Ovary (tissue), 9 donors: ENCODE measurements around the gene TMEM30A. TPM values are rescaled to one million over a fixed set of nuclear protein-coding genes. Genes with fewer than 3 reads are reported as not detected.

Experiments used
- DNase-seq, 5 donors: peaks; one replicate each; pipeline ENCODE4 v3.0.0-alpha.2; 2019 to 2020
- H3K27ac ChIP-seq, 2 donors: fragments of 200-600 bp; one replicate each; pipeline versions ENCODE4 v1.5.1 to v1.8.0; 2019 to 2022
- H3K27me3 ChIP-seq: fragments of 200-600 bp; one replicate; pipeline ENCODE4 v1.8.0; 2022
- H3K36me3 ChIP-seq: fragments of 200-600 bp; sonication (generic); one replicate; pipeline ENCODE4 v1.5.1; 2019
- H3K4me1 ChIP-seq: one replicate; pipeline ENCODE4 v1.8.1; 2013; ENCODE audit warnings: mild to moderate bottlenecking, moderate library complexity; ENCODE audit not compliant: insufficient read depth
- H3K4me3 ChIP-seq: fragments of 200-600 bp; sonication (generic); one replicate; pipeline ENCODE4 v1.5.1; 2017
- H3K9me3 ChIP-seq, 2 donors: fragments of 200-600 bp in 1 of 2; sonication (generic) in 1 of 2; one replicate each; pipeline versions ENCODE4 v1.5.1 to v1.8.1; 2013 to 2019; ENCODE audit warnings: mild to moderate bottlenecking in 1 of 2, moderate library complexity in 1 of 2
- EP300 ChIP-seq: sonication (generic); formaldehyde crosslinking; IDR thresholded peaks from one replicate; pipeline ENCODE4 v1.6.1; 2017; ENCODE audit warnings: antibody characterized with exemption
- POLR2A ChIP-seq: fragments of 450-650 bp; IDR thresholded peaks from one replicate; pipeline ENCODE4 v1.6.1; 2017; ENCODE audit warnings: antibody characterized with exemption, mild to moderate bottlenecking, moderate library complexity
- WGBS, 3 donors: extraction: QIAGEN DNeasy Blood & Tissue Kit in 1 of 3; methylation state at CpG; one replicate each; pipeline versions ENCODE4 v1.1.5 to v1.1.7; 2013 to 2017; 5-methylcytosine and 5-hydroxymethylcytosine counted together
- intact Hi-C, 4 donors: fragments of 100-400 bp; cut with DNase I; formaldehyde crosslinking; loops; one replicate each; pipeline versions ENCODE4 v1.11.0 to v1.15.1; 2022 to 2023
- polyA plus RNA-seq, 2 donors: library from polyadenylated mRNA; stranded (reverse); fragments of 200-250 nt in 1 of 2; fragments of 350-450 nt in 1 of 2; fragmentation: Illumina TruSeq in 1 of 2; extraction: RNeasy Lipid Tissue Mini Kit (QIAGEN cat#74804) in 1 of 2; gene quantifications; one replicate each; pipeline ENCODE4 v1.2.3, GENCODE V29; 2013 to 2014
- total RNA-seq, 7 donors: library from RNA; depleted of rRNA in 2 of 7; stranded (reverse); fragments of >200 nt in 2 of 7; fragmentation: NEBNext Ultra II Directional in 3 of 7; extraction: Animal tissue kit (Norgen Biotek cat#: 25700) in 3 of 7; gene quantifications; one replicate each; pipeline versions ENCODE4 v1.1.0 to v1.2.4, GENCODE V29; 2016 to 2023
- TF ChIP-seq, protein P1 (sequence below), 3 donors: fragments of 450-650 bp in 2 of 3; fragments of 200-600 bp in 1 of 3; IDR thresholded peaks; one replicate each; pipeline versions ENCODE4 v1.5.1 to v1.8.0; 2016 to 2022; ENCODE audit warnings: antibody characterized with exemption in 3 of 3, mild to moderate bottlenecking in 1 of 3
- donor health status: DM: no; HTN: no; CAD: no; lungs with moderate emphysema.
- donor health status: DM: no; HTN: no; CAD: no.
- donor health status: Bipolar disorder and iron deficiency.
- donor health status: DM: yes; HTN: yes; CAD: no.
- donor health status: DM: no; HTN: no; CAD: no.
- donor health status: DM: yes; HTN: yes; CAD: no.

TMEM30A gene
- total and polyA plus RNA-seq, 9 donors = 46.1 to 88.0 (median 71.1) TPM

DNA sequence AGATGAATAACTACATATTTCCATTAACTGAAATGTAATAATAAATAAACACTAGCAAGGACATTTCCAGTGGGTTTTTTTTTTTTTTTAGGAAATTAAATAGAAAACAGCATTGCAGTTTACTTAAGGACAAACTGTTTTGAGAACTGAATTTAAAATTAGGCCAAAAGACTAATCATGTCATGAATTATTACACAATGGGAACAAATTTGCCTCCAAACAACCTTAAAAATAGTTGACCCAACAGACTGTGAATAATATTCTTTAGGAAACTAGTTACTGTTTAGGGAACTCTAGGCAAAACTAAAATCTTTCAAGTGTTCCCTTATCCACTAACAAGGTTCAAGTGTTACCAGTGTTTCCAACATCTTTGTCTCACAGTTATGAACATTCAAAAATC, 62.3 kb downstream of the TMEM30A start:
- Histone ChIP-seq H3K4me1 (no peaks in the 10 kb centered on the region), H3K27me3 (no peaks in the 10 kb centered on the region), H3K27ac (no peak overlapping the region), H3K4me3 (no peak overlapping the region), H3K9me3 (no peaks in the 10 kb centered on the region), H3K36me3 (no peaks in the 10 kb centered on the region)
- DNase-seq = no peak
- intact Hi-C loops = no loop called here
- TF ChIP-seq, protein P1, sequence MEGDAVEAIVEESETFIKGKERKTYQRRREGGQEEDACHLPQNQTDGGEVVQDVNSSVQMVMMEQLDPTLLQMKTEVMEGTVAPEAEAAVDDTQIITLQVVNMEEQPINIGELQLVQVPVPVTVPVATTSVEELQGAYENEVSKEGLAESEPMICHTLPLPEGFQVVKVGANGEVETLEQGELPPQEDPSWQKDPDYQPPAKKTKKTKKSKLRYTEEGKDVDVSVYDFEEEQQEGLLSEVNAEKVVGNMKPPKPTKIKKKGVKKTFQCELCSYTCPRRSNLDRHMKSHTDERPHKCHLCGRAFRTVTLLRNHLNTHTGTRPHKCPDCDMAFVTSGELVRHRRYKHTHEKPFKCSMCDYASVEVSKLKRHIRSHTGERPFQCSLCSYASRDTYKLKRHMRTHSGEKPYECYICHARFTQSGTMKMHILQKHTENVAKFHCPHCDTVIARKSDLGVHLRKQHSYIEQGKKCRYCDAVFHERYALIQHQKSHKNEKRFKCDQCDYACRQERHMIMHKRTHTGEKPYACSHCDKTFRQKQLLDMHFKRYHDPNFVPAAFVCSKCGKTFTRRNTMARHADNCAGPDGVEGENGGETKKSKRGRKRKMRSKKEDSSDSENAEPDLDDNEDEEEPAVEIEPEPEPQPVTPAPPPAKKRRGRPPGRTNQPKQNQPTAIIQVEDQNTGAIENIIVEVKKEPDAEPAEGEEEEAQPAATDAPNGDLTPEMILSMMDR (IDR thresholded peaks at IDR 0.05) = no peak
- TF ChIP-seq EP300 = no peak
- no peak for TF ChIP-seq POLR2A

DNA sequence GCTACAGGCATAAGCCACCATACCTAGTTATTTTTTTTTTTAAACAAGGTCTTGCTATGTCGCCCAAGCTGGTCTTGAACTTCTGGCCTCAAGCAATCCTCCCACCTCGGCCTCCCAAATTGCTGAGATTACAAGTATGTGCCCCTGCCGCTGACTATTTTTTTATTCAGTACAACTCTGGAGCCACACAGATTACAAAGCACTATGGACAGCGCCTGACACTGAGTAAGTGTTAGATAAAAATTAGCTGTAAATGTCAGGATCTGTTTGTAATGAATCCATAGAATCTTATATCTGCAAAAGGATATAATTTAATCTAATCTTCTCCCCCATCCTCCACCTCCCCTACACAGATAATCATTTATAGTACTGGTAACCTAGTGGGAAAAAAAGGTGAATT, 63.5 kb downstream of the TMEM30A start:
- H3K9me3 ChIP-seq = no peaks in the 10 kb centered on the region
- DNase-seq = no peak
- intact Hi-C loops = no loop called here
- H3K4me3 ChIP-seq = no peak overlapping the region
- TF ChIP-seq POLR2A (no peak), EP300 (no peak)
- TF ChIP-seq, protein P1 (IDR thresholded peaks at IDR 0.05) = no peak
- no peaks in the 10 kb centered on the region for H3K36me3 ChIP-seq
- 48 to 62% (median 59%) methylated on average over 4 of the region's 4 CpGs for WGBS, 3 donors
- H3K4me1 ChIP-seq = peaks cover 3% of the 10 kb centered on the region
- H3K27ac ChIP-seq = no peak overlapping the region
- no peaks in the 10 kb centered on the region for H3K27me3 ChIP-seq

DNA sequence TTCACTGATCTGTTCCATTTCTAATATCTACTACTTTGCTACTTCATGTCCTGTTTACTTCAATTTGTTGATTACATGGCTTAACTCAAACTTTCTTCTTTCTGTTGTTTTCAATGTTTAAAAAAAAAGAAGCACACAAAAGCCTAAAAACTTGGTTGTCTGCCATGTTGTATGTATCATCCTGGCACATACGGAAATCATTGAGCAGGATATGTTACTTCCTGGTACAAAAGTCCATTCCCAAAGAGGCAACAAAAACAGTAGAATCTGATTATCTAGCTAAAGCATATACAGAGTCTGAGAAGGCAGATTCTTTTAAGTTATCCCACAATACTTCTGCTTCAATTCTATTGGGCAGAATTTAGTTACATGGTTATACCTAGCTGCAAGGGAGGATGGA, 64.2 kb downstream of the TMEM30A start:
- Histone ChIP-seq H3K36me3 (no peaks in the 10 kb centered on the region), H3K4me1 (peaks cover 3% of the 10 kb centered on the region), H3K27me3 (no peaks in the 10 kb centered on the region), H3K9me3 (no peaks in the 10 kb centered on the region), H3K4me3 (no peak overlapping the region), H3K27ac (no peak overlapping the region)
- DNase-seq = no peak
- 51 to 59% (median 56%) methylated on average over 1 of the region's 1 CpG for WGBS, 3 donors
- TF ChIP-seq EP300 (no peak), POLR2A (no peak)
- TF ChIP-seq, protein P1 (IDR thresholded peaks at IDR 0.05) = no peak
- intact Hi-C loops = no loop called here

DNA sequence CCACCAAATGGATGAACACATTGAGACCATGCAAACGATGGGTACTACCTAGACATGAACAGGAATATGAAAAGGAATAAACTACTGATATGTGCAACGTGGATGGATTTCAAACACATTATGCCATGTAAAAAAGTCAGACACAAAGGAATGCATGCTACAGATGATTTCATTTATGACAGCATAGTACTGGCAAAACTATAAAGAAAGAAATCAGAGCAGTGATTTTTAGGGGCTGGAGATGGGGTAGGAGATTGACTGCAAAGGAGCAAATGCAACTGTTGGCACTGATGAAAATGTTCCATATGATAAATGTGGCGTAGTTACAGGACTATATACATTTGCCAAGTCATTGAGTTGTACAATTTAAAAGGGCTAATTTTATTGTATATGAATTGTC, 65.3 kb downstream of the TMEM30A start:
- H3K27me3 ChIP-seq = no peaks in the 10 kb centered on the region
- H3K4me3 ChIP-seq = no peak overlapping the region
- H3K9me3 ChIP-seq = no peaks in the 10 kb centered on the region
- TF ChIP-seq, protein P1 (IDR thresholded peaks at IDR 0.05) = no peak
- no peak for TF ChIP-seq EP300
- no peak for TF ChIP-seq POLR2A
- H3K36me3 ChIP-seq = no peaks in the 10 kb centered on the region
- peaks cover 3% of the 10 kb centered on the region for H3K4me1 ChIP-seq
- intact Hi-C loops = loop anchor here in 3 of 4 donors (5.0 to 10.0 kb wide), 3 partner anchors 1254 to 1637 kb away; no protein-coding TSS in a partner anchor
- DNase-seq = no peak
- no peak overlapping the region for H3K27ac ChIP-seq
- WGBS, 3 donors = 69 to 80% (median 74%) methylated on average over 3 of the region's 3 CpGs
